VCaP (cell line): Measurements from ENCODE around the gene MSH5.

Experiments used
- H3K27ac ChIP-seq: fragments of 450-650 bp; 2 replicates; pipeline ENCODE4 v1.5.1; 2017
- CTCF ChIP-seq: fragments of 450-650 bp; conservative IDR thresholded peaks from 2 replicates; pipeline ENCODE4 v1.5.1; 2017; ENCODE audit warnings: mild to moderate bottlenecking, moderate library complexity

The MSH5 gene

GRCh38 chr6:31715022-31715958 lies 24.5 kb upstream of the MSH5 start, which contains the start of gene LY6G6D:
Gene LY6G6D, plus strand, starts transcription at chr6:31715348. Its CDS starts 8 bp downstream, at chr6:31715356.
- H3K27ac ChIP-seq: no peak within 1 kb of the TSS
- no peak for TF ChIP-seq CTCF

- H3K27ac ChIP-seq: peak overlapping the region; percentile 77
- TF ChIP-seq CTCF: no peak
Observed at GRCh38 chr6:31717499-31718222, 22.1 kb upstream of the MSH5 start.

- H3K27ac ChIP-seq: peak overlapping the region; percentile 77
- no peak for TF ChIP-seq CTCF
Observed at GRCh38 chr6:31718265-31718664, 21.5 kb upstream of the MSH5 start.

- no peak for TF ChIP-seq CTCF
Observed at GRCh38 chr6:31719001-31719400, 20.8 kb upstream of the MSH5 start.

GRCh38 chr6:31720196-31720770 lies 19.5 kb upstream of the MSH5 start:
- H3K27ac ChIP-seq: no peak overlapping the region
- no peak for TF ChIP-seq CTCF

More at GRCh38 chr6:31719001-31719400, 20.8 kb upstream of the MSH5 start:
- peak overlapping the region; percentile 77 for H3K27ac ChIP-seq

GRCh38 chr6:31721351-31722020 lies 18.3 kb upstream of the MSH5 start, which contains the start of gene LY6G6C:
Gene LY6G6C, minus strand, starts transcription at chr6:31721746. Its CDS starts 67 bp downstream, at chr6:31721679.
- TF ChIP-seq CTCF: no peak
- H3K27ac ChIP-seq: no peak within 1 kb of the TSS
